GM19468 (cell line): ENCODE data around the gene RNF123.

Experiments used
- ATAC-seq: cut with Tn5 transposase; IDR thresholded peaks from one replicate; pipeline ENCODE4 v1.9.1; 2021; ENCODE audit warnings: mild to moderate bottlenecking, moderate library complexity, moderate number of reproducible peaks; ENCODE audit not compliant: unreplicated experiment; ENCODE audit errors: extremely low read depth

RNF123 gene

GRCh38 chr3:49657208-49657915 lies 32.0 kb upstream of the RNF123 start:
- ATAC-seq: no peak

GRCh38 chr3:49658711-49659110 lies 30.6 kb upstream of the RNF123 start:
- ATAC-seq: no peak

GRCh38 chr3:49659756-49660155 lies 29.6 kb upstream of the RNF123 start:
- no peak for ATAC-seq

GRCh38 chr3:49661281-49661680 lies 28.1 kb upstream of the RNF123 start:
- ATAC-seq: no peak

- no peak for ATAC-seq
Measured at GRCh38 chr3:49662021-49662420, 27.3 kb upstream of the RNF123 start.

- ATAC-seq: no peak
Measured at GRCh38 chr3:49662720-49663413, 26.5 kb upstream of the RNF123 start.

GRCh38 chr3:49663831-49664230 lies 25.5 kb upstream of the RNF123 start:
- ATAC-seq: no peak

GRCh38 chr3:49664300-49664699 lies 25.1 kb upstream of the RNF123 start:
- no peak for ATAC-seq

GRCh38 chr3:49665822-49666519 lies 23.4 kb upstream of the RNF123 start:
- ATAC-seq: no peak

GRCh38 chr3:49666592-49666991 lies 22.8 kb upstream of the RNF123 start:
- ATAC-seq: no peak

- no peak for ATAC-seq
Measured at GRCh38 chr3:49667701-49668413, 21.5 kb upstream of the RNF123 start.

GRCh38 chr3:49668414-49668797 lies 21.0 kb upstream of the RNF123 start:
- ATAC-seq: no peak

GRCh38 chr3:49668861-49669260 lies 20.5 kb upstream of the RNF123 start:
- no peak for ATAC-seq

- ATAC-seq: no peak
Measured at GRCh38 chr3:49669352-49669751, 20.0 kb upstream of the RNF123 start.

GRCh38 chr3:49670940-49671290 lies 18.4 kb upstream of the RNF123 start:
- no peak for ATAC-seq

- no peak for ATAC-seq
Measured at GRCh38 chr3:49671291-49672288, 17.8 kb upstream of the RNF123 start.

- no peak for ATAC-seq
Measured at GRCh38 chr3:49673121-49673714, 16.1 kb upstream of the RNF123 start.

- ATAC-seq: peak; percentile 62
Measured at GRCh38 chr3:49673715-49674496, 15.5 kb upstream of the RNF123 start, which contains the start of gene APEH. TSS of gene APEH (plus strand) at chr3:49674351. CDS start at chr3:49674402, 51 bp downstream.
